GM21528 (cell line): ENCODE results near the gene RALY.

Experiments
- ATAC-seq: cut with Tn5 transposase; IDR thresholded peaks from one replicate; pipeline ENCODE4 v1.9.1; 2021; ENCODE audit warnings: mild to moderate bottlenecking, moderate library complexity; ENCODE audit not compliant: unreplicated experiment, low FRiP score

The RALY gene

DNA sequence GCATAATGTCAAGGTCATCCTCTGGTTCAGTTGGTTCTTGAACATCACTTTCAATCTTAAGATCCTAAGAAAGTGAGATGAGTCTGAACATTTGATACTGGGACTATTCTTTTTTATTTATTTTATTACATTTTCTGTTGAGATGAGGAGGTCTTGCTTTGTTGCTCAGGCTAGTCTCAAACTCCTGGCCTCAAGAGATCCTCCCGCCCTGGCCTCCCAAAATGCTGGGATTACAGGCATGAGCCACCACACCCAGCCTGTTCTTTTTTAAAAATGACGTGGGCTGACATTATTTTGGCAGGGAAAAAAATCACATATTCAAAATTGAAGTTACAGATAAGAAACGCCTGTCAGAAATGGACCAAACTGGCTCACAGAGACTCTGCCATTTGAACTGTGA lies 104.9 kb downstream of the RALY start:
- no peak for ATAC-seq

DNA sequence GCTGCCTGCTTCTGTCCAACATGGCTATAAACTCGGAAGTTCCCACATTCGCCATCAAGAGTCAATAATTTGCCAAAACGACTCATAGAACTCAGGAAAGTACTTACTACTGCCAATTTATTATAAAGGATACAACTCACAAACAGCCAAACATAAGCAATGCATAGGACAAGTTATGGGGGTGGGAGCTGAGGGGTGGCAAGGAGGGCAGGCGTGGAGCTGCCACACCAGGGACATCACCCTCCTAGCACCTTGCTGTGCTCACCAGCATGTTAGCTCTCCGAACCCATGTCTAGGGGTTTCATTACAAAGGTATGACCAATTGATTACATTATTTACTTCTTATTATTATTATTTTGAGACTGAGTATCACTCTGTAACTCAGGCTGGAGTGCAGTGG lies 106.0 kb downstream of the RALY start:
- ATAC-seq, result no peak

DNA sequence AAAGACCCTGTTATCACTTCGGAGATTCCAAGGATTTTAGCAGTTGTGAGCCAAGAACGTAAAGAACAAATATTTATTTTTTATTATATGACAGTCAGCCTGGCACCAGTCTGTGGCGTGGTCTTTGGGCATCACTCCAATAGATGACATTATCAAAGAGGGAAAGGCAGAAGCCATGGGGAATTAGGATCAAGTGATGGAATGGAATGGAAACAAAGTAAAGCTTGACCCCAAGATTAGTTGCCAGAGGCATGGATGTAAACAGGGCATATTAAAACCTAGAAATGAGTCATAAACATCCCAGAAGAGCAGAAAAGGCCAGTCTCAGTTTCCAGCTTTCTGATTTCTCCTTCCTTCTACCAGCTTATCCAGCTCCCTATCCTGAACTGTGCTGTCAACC lies 106.9 kb downstream of the RALY start:
- no peak for ATAC-seq

DNA sequence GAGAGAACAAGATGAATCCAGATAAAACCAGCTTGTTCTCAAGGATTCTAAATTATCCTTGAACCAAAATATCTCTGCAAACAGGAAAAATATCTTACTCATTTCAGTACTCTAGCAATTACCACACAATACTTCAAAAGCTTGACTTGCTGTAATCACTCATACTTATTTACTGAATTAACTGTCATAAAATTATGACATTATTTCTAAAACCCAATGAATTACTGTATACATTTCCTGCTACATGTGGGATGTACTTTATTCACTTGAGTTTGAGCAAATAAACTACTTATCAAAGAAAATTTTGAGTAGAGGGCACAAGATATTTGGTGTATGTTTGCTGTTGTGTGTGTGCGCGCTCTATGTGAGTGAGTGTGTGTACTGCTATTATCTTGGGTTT lies 108.6 kb downstream of the RALY start:
- ATAC-seq, result no peak

DNA sequence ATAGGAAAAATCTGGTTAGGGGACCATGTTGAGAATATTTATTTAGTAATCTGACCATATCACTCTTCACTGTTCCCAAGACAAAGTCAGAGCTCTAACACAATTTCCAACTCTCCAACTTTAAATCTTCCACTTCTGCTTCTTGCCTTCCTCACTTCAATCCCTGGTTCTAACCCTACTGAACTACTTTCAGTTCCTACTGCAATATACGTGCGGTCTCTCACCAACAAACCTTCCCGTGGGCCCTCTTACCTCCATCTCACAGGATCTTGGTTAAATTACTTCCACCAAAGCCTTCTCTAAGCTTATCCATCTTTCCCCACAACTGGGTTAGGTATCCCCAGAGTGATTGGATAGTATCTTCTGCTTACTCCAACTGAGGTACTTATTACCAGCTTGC lies 110.3 kb downstream of the RALY start:
- ATAC-seq, result no peak

DNA sequence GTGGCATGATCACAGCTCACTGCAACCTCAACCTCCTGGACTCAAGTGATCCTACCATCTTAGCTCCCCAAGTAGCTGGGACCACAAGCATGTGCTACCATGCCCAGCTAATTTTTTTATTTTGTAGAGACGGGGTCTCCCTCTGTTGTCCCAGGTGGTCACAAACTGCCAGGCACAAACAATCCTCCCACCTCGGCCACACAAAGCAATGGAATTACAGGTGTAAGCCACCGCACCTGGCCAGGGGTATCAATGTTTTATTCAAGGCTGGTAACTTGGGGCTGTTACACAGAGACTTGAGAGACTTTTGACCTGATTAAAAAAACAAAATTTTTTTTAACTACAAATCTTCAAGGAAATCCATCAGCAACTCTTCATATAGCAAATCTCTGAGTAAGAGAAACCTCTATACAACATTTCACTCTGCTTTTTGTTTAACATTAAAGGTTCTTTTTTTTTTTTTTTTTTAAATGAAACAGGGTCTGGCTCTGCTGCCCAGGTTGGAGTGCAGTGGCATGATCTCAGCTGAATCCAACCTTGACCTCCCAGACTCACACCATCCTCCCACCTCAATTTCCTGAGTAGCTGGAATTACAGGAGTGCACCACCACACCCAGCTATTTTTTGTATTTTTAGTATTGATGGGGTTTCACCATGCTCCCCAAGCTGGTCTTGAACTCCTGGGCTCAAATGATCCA lies 112.4 kb downstream of the RALY start:
- ATAC-seq, result no peak

DNA sequence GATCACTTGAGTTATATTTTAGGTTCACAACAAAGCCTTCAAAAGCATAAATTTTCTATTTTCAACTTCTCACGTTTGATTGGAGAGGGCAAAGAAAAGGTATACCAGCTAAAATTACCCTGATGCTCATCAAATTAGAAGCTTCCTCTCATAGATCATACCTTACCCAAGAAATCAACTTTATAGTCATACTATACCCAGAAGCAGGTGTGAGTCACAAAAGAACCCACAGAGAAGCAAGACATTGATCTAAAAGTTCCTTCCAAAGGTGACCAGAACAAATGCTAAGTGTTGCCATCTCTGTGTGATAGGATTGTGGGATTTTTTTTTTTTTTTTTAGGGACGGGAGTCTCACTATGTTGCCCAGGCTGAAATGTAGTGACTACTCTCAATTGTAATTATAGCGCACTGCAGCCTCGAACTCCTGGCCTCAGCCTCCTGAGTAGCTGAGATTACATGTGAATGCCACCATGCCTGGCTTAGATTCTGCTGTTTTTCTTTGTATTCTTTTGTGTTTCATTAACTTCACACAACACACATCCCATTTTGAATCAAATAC lies 115.0 kb downstream of the RALY start:
- ATAC-seq, result no peak

DNA sequence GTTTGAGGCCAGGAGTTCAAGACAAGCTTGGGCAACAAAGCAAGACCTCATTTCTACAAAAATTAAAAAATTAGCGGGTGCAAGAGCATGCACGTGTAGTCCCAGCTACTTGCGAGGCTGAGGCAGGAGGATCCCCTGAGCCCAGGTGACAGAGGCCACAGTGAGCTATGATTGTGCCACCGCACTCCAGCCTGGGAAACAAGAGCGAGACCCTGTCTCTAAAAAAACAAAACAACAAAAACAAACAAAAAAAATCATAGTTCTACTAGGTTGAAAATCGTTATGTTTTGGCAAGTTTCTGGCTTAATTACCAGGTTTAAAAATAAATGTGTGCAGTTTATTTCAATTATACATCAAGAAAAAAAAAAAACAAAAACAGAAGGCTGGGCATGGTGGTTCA lies 115.7 kb downstream of the RALY start:
- ATAC-seq, result no peak

DNA sequence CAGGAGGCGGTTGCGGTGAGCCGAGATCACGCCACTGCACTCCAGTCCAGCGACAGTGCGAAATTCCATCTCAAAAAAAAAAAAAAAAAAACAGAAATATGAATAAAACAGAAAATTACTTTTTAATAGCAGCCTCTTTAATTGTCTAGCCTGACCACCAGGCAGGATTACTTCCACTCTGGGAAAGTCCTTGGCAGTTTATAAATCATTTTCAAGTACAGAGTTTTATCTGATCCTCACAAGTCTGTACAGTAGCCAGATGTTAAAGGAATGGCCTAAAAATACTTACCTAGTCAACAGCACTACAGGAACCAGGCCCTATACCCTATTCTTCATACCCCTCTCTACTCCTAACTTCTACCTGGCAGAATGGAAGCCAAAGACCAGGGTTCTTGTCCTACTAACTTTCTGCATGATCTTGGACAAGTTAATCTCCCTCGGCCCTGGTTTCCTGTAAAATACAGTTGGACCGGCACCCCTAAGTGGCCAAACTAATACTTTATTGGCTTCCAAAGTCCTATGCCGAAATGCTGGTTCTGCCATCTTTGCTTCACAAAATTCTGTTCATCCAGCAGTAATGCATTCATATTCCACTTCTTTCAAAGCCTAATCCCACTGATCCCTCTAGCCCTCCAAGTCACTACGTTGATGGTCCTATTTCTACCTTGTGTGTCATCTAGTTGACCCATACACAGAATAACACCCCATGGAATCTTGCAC lies 116.5 kb downstream of the RALY start:
- ATAC-seq, result no peak

DNA sequence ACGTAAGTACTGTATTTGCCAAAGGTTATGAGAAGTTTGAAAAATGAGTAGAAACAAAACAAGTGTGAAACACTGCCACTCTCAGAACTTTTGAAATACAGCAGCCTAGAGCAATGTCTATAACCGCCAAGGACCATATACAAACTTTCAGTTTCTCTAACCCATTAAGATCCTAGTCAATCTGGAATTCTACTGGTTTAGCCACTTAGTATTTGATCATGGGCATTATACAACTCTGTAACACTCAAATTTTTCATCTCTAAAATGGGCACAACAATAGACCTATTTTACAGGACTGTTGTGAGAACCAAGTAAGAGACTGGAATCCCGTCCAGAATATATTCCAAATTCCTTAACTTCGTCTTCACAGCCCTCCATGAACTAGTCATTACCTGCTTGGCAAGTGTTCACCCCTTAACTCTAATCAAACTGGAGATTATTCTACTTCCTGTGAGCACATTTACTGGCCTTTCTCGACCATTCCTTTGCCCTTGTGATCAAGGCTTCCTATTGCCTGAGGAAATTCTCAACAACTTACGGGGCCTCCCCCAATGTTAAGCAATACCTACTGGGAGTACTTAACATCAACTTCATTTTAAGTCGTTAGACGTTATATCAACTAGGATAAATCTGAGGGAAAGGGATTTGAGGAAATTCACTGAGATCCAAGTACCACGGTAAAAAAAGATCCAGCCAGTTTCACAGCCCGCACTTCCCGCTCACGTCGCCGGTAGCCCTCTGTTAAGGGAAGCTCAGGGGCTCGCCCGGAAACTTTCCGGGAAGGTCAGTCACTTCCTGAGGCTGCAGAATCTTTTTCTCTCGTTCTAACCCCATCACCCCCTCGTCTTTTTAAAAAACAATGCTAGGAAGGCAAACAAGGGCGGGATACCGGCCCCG lies 117.3 kb downstream of the RALY start:
- no peak for ATAC-seq

DNA sequence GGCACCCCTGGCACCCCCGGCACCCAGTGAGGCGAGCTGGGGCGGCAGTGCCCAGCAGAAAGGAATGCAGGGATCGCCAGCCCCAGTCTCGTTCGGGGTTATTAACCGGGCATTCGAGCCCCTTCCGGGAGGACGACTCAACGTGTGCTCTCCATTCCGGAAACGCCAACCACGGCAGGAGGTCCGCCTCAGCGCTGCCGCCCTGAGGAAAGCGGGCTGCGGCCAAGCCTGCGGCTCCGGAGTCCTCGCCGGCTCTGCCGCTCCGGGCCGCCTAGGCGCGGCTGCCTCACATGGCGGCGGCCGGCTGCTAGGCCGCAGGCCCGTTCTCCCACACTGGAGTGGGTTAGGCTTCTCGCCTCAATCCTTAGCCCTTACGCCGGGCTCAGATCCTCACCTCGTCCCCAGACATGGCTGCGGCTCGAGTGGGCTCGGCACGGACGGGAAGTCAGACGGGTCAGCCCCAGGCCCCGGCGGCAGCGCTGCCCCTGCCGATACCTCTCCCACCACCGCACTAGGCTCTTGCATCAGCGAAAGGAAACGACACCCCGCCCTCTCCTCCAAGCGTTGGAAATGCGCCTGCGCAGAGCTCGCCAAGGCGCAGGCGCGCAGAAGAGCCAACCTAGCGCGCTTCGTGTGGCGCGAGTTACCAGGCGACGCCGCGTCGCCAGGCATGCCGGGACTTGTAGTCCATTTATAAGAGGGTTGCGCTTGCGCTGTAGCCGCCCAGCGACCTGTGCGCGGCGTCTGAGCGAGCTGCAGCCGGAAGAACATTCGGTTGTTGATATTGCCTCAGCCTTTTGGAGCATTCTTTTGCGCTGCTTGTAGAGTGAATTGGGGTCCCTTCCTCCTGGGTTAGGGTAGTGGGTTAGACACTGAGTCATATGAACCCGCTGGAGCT lies 118.2 kb downstream of the RALY start, which contains the start of gene EIF2S2:
EIF2S2 (minus strand) TSS at position 542 of the 898 bp plus-strand sequence; CDS start at position 409, 133 bp downstream.
- ATAC-seq, result peak; percentile 89

DNA sequence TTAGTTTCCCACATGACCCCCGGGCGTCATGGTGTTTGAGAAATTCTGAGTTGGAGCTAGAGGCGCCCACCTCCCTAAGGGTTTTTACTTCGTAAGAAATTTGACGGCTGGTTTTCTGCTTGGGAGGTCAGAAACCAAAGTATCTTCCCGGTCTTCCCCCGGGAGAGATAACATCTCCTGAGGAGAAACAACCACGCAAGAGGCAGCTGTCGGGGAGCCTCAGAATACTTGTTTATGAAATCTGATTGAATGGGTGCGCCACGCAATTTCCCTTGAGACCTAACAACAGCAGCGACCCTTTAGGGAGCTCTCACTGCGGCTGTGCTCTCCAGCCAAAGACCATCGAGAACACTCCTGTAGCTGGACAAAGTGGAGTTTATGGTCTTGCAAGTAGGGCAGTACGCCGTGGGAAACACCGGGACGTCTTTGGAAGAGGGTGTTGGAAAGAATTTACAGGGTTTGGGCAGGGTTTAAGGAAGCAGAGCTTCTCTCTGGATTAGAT lies 118.9 kb downstream of the RALY start:
- peak; percentile 5 for ATAC-seq

DNA sequence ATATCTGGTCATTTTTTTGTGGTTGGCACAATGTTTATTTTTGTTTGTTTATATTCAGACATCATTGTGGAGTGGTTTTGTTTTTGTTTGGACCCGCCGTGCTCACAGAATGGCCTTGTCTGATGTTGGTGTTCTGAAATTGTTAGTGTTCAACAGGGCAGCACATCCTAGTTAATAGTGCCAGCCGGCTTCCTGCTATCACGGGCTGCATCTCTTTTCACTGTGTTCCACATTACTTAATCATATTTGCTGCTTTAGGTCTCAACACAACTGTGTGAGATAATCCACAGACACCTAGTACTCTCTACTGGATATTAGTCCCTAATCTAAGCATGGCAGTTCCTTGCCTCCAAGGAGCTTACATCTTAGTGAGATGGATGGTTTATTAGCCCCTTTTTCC lies 121.1 kb downstream of the RALY start:
- no peak for ATAC-seq

DNA sequence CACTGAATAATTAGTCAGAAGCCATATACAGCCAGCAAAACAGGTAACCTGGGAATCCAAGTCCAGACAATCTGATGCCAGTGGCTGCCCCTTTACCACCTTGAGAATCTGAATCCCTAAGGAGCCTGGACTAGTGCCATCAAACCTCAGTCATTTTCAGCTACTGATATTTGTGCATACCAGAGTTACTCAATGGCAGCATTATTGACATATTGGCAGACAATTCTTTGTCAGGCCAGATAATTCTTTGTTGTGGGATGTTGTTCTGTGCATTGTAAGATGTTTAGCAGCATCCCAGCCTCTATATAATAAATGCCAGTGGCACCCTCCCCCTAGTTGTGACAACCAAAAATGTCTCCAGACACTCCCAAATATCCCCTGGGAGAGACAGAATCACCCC lies 121.5 kb downstream of the RALY start:
- ATAC-seq, result no peak

DNA sequence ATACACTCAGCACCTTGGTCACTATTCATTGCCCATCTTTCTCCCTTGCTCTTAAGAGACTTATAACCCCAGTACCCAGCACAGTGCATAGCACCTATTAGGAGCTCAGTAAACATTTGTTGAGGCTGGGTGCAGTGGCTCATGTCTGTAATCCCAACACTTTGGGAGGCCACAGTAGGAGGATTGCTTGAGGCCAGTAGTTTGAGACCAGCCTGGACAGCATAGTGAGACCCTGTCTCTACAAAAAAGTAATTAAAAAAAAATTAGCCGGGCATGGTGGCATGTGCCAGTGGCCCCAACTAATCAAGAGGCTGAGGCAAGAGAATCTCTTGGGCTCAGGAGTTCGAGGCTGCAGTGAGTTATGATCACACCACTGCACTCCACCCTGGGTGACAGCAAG lies 126.5 kb downstream of the RALY start:
- ATAC-seq, result no peak

DNA sequence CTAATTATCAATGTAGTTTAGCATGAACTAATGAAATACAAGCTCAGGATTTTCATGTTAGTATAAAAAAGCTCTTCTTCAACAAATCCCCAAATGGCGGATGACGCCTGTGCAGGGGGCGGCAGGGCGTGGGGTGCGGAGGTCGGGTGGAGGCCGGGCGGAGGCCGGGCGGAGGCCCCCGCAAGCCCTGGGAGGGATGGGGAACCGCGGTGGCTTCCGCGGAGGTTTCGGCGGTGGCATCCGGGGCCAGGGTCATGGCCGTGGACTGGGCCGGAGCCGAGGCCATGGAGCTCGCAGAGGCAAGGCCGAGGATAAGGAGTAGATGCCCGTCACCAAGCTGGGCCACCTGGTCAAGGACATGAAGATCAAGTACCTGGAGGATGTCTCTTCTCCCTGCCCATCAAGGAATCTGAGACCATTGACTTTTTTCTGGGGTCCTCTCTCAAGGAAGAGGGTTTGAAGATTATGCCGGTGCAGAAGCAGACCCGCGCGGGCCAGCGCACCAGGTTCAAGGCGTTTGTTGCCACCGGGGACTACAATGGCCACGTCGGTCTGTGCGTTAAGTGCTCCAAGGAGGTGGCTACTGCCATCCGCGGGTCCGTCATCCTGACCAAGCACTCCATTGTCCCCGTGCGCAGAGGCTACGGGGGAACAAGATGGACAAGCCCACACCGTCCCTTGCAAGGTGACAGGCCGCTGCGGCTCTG lies 128.7 kb downstream of the RALY start:
- ATAC-seq, result no peak

DNA sequence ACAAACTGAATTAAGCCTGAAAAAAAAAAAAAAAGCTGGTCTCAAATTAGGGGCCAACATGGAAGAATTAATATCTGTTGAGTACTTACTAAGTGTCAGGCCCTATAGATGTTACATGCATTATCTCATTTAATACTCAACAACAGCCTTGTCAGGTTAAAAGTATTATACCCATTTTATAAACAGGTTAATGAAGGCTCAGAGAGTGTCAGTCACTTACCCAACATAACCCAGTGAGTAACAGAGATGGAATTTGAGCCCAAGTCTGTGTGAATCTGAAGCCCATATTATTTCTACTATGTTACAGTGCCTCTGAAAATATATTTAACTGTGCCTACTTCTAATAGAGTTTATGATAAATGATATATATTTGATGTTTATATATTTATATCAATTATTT lies 129.6 kb downstream of the RALY start:
- ATAC-seq, result no peak

DNA sequence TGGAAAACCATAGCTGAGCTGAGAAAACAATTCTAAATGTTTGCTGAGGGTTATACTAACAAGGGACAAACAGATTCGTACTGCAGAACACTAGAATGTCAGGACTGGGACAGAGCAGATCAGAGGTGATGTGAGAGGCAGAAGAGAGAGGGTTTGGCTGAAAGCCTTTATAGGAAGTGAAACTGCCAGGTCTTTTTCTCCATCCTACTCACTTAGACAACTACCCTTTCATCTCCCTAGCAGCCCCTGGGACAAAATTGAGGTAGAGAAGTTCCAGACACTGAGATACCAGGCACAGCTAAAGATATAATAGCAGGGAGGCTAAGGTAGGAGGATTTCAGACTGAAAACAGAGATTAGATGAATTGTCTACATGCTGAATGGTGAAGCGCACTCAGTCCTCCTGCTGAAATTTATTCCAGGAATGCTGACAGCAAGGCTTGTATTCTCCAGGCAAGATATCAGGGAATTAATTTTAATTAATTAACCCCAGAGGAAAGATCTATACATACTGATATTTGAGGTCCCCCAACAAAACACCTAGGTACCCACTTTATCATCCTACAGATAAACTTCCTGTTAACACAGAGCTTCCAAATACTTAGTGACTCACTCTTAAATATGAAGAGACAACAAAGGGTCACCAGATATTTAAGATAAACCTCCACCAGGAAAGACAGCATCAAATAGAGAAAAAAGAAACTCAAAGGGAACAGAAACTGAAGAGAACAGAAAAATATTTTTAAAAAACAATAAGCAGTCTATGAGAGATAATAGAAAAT lies 130.9 kb downstream of the RALY start:
- ATAC-seq, result no peak
